Measurements from ENCODE around the gene CSNK2A2. TPM values are rescaled to one million over a fixed set of nuclear protein-coding genes. Genes with fewer than 3 reads are reported as not detected.
A peak's percentile ranks its signal among the peaks of the same experiment; 100 is the strongest.

CSNK2A2 gene
- total and polyA plus RNA-seq, 10 of the 15 experiments (the other 5 are each of a cell fraction or from before 2014, with no cell fraction given): 17.4 to 79.1 (median 29.4) TPM

GRCh38 chr16:58128181-58128631, 69.7 kb downstream of the CSNK2A2 start:
- no TSS peak for BruUV-seq (replicated peaks)
- no peak for FAIRE-seq
- DNase-seq (ENCODE audit: low read depth, low spot score): no peak
- WGBS (ENCODE audit: insufficient coverage, insufficient replicate concordance, low lambda C conversion rate, missing lambda C conversion rate): 38% methylated on average over 6 of the region's 6 CpGs
- SMC1A ChIA-PET (ENCODE audit: uncharacterized antibody, unreplicated experiment): interaction anchor here (0.6 to 3.9 kb wide), 10 partner anchors 25 to 269 kb away, joined by 3 to 25 read pairs (median 6); no protein-coding TSS in a partner anchor
- H2AFZ ChIP-seq (ENCODE audit: control insufficient read depth, low read depth, low read length): peak overlapping the region; percentile 15; the same call in 1 of the 2 replicates
- TF ChIP-seq RFX5 (IDR thresholded peaks at IDR 0.05; ENCODE audit: low read depth, low read length) (no peak), MXI1 (IDR thresholded peaks at IDR 0.05; ENCODE audit: low read depth, low read length) (0 out of 2 replicates have a peak, but pooled peaks have one; percentile 32), HDGF (IDR thresholded peaks at IDR 0.05) (no peak), SUPT20H (IDR thresholded peaks at IDR 0.05; ENCODE audit: borderline replicate concordance, control insufficient read depth, low read depth, low read length) (no peak), IRF4 (IDR thresholded peaks at IDR 0.05; ENCODE audit: low read depth, low read length) (no peak)
- CTCF ChIA-PET: interaction anchor here (0.7 to 13.7 kb wide), 16 partner anchors 8 to 178 kb away, joined by 3 to 186 read pairs (median 5); a partner anchor contains a TSS
- no peaks in the 10 kb centered on the region for H3K27me3 ChIP-seq (replicated peaks in 1 of 2; ENCODE audit: control insufficient read depth in 2 of 2, insufficient read depth in 2 of 2, low read length in 1 of 2)
- no peak for ATAC-seq
- H3K36me3 ChIP-seq (ENCODE audit: control insufficient read depth in 2 of 2, insufficient read depth in 2 of 2, low read length in 1 of 2): peaks cover 0 to 4% of the 10 kb centered on the region in 2 experiments; a peak in 1 of 4 replicates
- 0 out of 2 replicates have a peak overlapping the region, but pooled peaks have one; percentile 11 for H3K27ac ChIP-seq (ENCODE audit: control insufficient read depth, insufficient read depth)
- peak overlapping the region; percentile 70 for H3K9ac ChIP-seq (ENCODE audit: control insufficient read depth, insufficient read depth, low read length)
- peaks cover 16% of the 10 kb centered on the region for H3K4me1 ChIP-seq (ENCODE audit: control insufficient read depth, insufficient read depth, low read length)
- RAD21 ChIA-PET (ENCODE audit: unreplicated experiment): interaction anchor here (0.7 to 6.6 kb wide), 8 partner anchors 25 to 179 kb away, joined by 3 to 30 read pairs (median 4); a partner anchor contains a TSS
- POLR2A ChIA-PET: interaction anchor here (1.5 kb wide), 1 partner anchor 31 kb away, joined by 6 read pairs; no protein-coding TSS in a partner anchor
- H3K9me3 ChIP-seq (replicated peaks; ENCODE audit: control insufficient read depth, insufficient read depth, low read length): no peaks in the 10 kb centered on the region
- H3K4me3 ChIP-seq: peak overlapping the region; percentile 85
- peaks cover 54% of the 10 kb centered on the region for H3K79me2 ChIP-seq (ENCODE audit: control insufficient read depth, insufficient read depth, low read length)
- in situ Hi-C loops (cut with MboI) (loop anchor here (5.0 kb wide), 1 partner anchor 106 kb away; no protein-coding TSS in a partner anchor), intact Hi-C loops (cut with micrococcal nuclease; ENCODE audit: unreplicated experiment) (loop anchor here (2.0 to 10.0 kb wide), 5 partner anchors 103 to 683 kb away; partner anchors contain the start of genes CIAPIN1, CNOT1, COQ9 and MMP15)
- peaks cover 5% of the 10 kb centered on the region; the same call in 1 of the 2 replicates for H4K20me1 ChIP-seq (ENCODE audit: control insufficient read depth, insufficient read depth)
- peak overlapping the region; percentile 99 for H3K4me2 ChIP-seq (ENCODE audit: control insufficient read depth, insufficient read depth)

Measured in GM12878 (cell line).